ENCODE results near the gene WFIKKN1. TPM values are rescaled to one million over a fixed set of nuclear protein-coding genes. Genes with fewer than 3 reads are reported as not detected.

Gene WFIKKN1
- total RNA-seq, 1 experiment from 2014 or later = 0.05 TPM

DNA sequence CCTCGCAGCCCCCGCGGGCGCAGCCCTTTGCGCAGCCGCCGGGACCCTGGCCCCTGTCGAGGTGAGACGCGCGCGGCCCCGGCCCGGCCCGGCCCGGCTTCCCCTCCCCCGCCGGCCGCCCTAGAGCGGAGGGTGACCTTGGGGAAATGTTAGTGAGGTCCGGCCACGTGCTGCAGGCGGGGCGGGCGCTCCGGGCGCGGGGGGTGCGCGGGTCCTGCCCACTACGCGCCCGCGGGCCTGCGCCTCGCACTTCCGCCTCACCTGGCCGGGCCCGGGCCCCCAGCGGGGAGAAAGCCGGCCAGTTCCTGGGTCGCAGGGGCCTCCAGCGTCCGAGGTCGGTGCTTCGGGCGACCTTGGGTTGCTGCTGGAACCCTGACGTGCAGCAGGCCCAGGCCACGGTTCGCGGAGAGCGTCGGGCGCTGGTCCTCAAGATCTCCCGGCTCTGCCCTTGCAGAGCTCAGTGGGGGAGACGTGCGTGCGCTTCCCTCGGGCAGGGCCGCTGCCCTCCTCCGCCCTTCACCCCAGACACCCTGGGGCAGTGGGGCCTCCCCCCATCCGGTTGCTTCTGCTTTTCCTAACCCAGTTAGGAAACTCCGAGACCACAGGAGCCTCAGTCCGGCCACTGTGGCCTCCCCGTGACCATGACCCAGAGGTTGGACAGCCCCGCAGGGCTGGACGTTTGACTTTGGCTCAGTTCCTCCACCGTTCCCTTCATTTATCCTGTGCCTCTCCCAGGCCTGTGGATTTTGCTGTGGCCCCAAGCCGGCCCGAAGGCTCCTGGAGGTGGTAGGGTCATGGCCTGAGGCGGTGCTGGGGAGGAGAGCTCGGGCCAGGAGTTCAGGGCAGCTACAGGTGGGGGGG is 11.6 kb downstream of the WFIKKN1 start:
- in situ Hi-C loops (cut with HindIII; ENCODE audit: low pct_unique_long_range_greater_than_20kb, low sequenced_read_pairs) = no loop called here
- peak; percentile 20 for DNase-seq (ENCODE audit: low read depth, low spot score)

DNA sequence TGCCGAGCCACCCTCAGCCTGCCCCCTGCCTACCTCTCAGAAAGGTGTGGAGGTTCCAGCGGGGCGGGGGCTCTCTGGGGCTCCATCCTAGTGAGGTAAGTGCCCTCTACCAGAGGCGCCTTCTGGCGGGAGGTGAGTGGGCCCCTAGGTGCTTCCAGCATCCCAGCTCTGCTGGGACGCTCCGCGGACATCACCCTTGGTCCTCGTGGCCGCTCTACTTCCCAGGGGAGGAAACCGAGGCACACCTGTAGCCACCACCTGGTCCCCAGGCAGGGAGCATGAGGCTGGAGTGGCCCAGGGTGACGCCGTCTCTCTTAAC is 12.2 kb downstream of the WFIKKN1 start:
- DNase-seq (ENCODE audit: low read depth, low spot score) = no peak
- in situ Hi-C loops (cut with HindIII; ENCODE audit: low pct_unique_long_range_greater_than_20kb, low sequenced_read_pairs) = no loop called here

DNA sequence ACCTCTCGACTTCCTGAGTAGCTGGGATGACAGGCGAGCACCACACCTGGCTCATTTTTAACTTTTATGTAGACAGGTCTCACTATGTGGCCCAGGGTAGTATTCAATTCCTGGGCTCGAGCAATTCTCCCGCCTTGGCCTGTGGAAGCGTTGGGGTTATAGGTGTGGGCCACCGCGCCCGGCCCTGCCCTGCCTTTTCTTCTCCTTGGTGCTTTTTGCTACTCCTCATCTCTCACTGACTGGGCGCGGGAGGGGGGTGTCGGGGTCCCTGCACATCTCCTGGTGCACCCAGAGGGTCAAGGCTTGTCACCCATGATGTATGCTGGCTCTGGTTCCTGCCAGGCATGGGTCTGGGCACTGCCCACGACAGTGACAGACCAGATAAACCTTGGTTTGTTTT is 13.8 kb downstream of the WFIKKN1 start:
- in situ Hi-C loops (cut with HindIII; ENCODE audit: low pct_unique_long_range_greater_than_20kb, low sequenced_read_pairs) = no loop called here
- no peak for DNase-seq (ENCODE audit: low read depth, low spot score)

DNA sequence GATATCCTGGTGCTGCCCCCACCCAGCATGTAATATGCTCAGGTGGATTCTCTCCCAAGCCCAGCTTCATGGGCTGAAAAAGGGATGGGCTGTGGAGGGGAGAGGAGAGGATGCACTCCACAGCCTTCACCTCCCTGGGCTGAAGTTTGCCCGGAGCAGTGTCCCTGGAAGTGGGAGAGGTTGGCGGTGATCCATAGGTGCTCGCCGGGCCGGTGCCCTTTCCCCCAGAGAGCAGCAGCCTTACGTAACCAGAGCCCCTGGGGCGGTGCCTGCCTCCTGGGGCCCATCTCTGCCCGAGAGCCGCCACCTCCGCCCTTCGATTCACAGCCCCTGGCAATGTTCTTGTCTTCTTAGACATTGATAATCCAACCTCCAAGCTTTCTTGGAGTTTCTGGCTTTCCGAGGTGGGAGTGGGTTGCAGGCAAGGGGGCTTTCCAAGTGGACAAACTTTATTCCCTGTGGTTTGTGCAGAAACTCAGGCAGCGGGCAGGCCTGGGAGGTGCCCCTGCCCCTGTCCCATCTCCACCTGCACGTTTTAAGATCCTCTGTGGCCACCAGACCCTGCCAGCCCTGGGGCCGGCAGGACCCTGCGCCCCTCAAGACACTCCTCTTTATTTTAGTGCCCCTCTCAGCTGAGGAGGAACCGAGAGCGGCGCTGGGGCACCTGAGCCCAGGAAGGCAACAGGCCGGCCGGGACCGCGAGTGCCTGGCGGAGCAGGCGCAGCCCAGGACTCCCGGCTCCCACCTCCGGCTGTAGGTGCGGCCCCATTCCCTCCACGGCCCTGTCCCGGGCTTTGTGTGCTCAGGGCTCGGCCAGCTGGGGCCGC is 15.3 kb downstream of the WFIKKN1 start:
- in situ Hi-C loops (cut with HindIII; ENCODE audit: low pct_unique_long_range_greater_than_20kb, low sequenced_read_pairs) = no loop called here
- no peak for DNase-seq (ENCODE audit: low read depth, low spot score)

DNA sequence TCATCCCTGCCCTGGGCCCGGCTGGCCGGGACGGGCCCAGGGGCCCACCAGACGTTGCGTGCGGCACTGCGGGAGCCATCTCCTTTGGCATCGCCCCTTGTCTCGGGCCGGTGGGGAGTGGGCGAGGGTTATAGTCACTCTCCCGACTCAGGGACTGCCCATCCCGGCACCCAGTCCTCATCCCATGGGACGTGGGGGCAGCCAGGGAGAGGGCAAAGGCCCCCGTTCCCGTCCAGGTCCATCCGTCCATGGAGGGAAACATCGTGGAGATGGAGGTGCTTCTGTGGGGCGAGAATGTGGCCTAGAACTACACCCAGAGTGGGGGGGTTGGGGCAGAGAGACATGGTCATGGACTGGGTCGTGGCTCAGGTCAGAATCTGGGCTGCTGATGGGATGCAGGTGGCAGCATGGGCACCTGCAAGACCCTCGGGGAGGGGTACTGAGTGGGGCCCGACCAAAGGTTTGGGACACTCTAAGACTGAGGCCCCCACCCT is 15.9 kb downstream of the WFIKKN1 start:
- DNase-seq (ENCODE audit: low read depth, low spot score) = no peak
- in situ Hi-C loops (cut with HindIII; ENCODE audit: low pct_unique_long_range_greater_than_20kb, low sequenced_read_pairs) = no loop called here

DNA sequence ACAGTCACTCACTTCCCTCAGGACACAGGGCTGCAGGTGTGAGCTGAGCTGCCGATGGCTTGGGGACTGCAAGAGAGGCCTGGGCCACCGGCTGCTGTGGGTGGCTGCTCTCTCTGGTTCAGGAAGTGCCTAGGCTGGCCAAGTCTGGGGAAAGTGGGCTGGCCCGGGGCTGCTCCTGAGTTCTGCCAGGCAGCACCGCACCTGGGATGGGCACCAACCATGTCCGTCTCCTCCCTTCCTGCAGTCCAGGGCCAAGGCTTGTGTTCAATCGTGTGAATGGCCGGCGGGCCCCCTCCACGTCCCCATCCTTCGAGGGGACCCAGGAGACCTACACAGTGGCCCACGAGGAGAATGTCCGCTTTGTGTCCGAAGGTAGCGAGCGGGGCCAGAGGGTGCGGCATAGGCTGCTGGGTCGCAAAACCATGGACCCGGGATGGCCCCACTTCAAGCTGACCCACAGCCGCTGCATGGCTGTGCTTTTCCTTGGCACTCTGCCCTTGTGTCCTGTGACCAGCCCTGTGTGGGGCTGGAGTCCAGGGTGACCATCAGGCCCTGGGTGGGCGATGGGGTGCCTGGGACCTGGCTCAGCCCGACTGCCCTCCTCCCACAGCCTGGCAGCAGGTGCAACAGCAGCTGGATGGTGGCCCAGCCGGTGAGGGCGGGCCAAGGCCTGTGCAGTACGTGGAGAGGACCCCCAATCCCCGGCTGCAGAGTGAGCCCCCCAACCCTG is 16.6 kb downstream of the WFIKKN1 start:
- no peak for DNase-seq (ENCODE audit: low read depth, low spot score)
- in situ Hi-C loops (cut with HindIII; ENCODE audit: low pct_unique_long_range_greater_than_20kb, low sequenced_read_pairs) = no loop called here

DNA sequence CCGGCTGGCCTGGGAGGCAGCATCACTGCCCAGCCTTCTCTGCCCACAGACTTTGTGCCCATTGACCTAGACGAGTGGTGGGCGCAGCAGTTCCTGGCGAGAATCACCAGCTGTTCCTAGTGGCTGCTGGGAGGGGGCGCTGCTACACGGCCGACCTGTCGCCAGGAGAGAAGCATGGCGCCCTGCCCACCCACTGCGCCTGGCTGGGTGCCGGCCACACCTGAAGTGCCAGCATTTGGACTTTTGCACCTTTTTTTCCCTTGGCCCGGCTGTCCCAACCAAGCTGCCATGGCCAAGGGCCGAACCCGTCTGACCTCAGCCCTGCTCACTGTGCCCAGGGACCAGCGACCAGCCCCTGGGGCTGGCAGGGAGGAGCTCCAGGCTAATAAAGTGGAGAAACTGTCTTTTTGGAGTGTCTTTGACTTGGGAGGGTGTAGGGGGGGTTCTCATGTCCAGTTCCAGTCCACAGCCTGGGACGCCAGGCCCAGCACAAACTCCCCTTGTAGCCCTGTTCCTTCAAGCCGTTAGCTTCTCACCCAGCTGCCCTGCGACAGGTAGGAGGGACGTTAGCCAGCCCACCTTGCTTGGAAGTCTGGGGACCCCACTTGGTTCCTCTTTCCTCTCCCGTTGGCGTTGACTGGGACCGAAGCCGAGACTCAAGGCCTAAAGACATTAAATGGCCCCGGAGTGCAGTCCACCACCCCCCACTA is 17.4 kb downstream of the WFIKKN1 start:
- peak; percentile 69 for DNase-seq (ENCODE audit: low read depth, low spot score)
- in situ Hi-C loops (cut with HindIII; ENCODE audit: low pct_unique_long_range_greater_than_20kb, low sequenced_read_pairs) = no loop called here

DNA sequence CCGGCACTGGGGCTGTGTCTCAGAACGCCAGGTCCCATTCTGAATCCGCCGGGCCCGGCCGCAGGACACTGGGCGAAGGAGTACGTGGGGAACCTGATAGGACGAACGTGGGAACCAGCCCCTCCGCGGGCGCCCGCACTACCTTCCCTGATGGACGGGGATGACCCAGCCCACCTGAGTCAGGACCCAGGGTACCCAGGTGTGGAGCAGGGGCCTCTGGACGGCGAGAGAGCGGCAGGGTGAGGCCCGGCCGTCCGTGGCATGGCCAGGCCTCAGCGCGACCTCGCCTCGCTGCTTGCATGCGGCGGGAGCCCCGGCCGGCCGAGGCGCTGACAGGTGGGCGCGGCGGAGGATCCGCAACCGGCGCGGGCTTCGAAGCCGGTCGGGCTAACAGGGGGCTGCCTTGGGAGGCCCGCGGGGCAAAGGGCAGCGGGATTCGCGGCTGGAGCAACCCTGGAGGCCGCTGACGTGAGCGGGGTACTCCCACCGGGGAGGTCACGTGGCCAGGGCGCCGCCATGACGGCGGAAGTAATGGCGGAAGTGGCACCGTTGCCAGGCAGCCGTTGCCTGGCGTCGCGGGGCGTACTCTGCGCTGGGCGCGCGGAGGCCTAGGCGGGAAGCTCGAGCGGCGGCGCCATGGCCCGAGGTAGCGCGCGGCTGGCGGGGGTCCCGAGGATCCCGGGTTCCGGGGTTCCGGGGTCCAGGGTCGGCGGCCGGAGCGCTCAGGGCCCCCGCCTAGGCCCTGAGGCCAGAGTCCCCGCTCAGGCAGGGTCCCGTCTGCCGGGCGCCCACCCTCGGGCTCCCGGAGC is 18.2 kb downstream of the WFIKKN1 start, which contains the start of gene WDR90:
Gene WDR90, plus strand, starts transcription at position 585 of the 809 bp plus-strand sequence. Its CDS starts 52 bp downstream, at position 637.
- in situ Hi-C loops (cut with HindIII; ENCODE audit: low pct_unique_long_range_greater_than_20kb, low sequenced_read_pairs) = no loop called here
- DNase-seq (ENCODE audit: low read depth, low spot score) = peak; percentile 87

DNA sequence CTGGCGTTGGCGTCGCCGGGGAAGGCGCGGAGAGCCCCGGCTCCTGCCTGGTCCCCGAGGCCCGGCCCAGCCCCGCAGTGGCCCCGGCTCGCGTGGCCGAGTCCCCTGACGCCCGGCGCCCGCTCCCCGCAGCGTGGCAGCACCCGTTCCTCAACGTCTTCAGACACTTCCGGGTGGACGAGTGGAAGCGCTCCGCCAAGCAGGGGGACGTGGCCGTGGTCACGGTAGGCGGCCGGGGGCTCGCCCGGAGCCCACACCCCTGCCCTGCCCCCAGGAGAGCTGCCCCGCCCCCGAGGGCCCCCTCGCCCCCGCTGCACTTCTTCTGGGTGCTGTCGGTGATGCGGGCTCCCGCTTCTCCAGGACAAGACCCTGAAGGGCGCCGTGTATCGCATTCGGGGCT is 18.8 kb downstream of the WFIKKN1 start:
- no peak for DNase-seq (ENCODE audit: low read depth, low spot score)
- in situ Hi-C loops (cut with HindIII; ENCODE audit: low pct_unique_long_range_greater_than_20kb, low sequenced_read_pairs) = no loop called here

DNA sequence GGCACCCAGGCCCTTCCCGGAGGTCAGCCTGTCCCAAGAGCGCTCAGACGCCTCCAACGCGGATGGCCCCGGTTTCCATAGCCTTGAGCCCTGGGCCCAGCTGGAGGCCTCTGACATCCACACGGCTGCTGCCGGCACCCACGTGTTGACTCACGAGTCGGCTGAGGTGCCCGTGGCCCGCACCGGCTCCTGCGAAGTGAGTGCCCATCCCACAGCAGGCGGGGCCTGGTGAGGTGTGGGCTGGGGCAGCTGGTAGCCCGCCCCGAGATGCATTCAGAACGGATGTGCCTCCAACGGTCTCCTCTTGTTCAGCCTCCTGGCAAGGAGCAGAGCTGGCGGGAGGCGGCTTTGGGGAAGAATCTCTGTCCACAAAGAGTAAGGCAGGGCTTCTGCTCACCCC is 21.1 kb downstream of the WFIKKN1 start:
- in situ Hi-C loops (cut with HindIII; ENCODE audit: low pct_unique_long_range_greater_than_20kb, low sequenced_read_pairs) = no loop called here

DNA sequence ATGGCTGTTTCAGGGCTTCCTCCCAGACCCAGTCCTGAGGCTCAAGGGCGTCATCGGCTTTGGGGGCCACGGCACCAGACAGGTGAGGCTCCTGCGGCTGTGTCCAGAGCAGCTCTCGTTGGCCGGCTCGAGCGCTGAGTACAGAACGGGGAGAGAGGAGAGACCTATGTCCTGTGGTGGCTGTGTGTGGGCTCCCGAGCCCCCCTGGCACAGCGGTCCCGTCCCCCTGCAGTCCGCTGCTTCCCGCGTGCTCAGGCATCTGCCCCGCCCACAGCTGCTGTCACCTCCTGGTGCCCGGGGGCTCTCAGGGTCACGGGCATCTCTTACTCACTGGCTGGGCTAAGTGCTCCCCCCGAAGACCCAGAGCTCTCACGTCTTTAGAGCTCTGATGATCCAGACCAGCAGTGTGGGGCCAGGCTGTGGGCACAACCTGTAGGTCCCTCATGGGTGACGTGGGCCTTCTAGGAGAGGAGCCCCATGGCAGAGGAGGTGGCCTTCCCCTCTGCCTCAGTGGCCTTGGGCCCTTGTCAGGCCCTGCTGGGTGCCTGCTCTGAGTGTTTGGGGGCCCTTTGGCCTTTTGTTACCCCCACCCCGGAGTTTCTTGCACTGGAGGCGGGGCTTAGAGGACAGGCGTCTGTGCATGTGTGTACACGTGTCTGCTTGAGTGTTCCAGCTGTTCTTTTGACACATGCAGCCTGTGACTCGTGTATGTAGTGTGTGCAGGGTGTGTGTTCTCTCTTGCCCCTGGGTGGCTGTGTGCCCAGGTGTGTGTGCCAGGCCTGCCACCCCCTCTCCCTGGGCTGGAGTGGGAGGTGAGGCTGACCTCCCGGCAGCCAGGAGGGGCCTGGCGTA is 21.9 kb downstream of the WFIKKN1 start:
- no peak for DNase-seq (ENCODE audit: low read depth, low spot score)
- in situ Hi-C loops (cut with HindIII; ENCODE audit: low pct_unique_long_range_greater_than_20kb, low sequenced_read_pairs) = no loop called here

More for the DNA sequence above, 21.1 kb downstream of the WFIKKN1 start:
- peak; percentile 45 for DNase-seq (ENCODE audit: low read depth, low spot score)

DNA sequence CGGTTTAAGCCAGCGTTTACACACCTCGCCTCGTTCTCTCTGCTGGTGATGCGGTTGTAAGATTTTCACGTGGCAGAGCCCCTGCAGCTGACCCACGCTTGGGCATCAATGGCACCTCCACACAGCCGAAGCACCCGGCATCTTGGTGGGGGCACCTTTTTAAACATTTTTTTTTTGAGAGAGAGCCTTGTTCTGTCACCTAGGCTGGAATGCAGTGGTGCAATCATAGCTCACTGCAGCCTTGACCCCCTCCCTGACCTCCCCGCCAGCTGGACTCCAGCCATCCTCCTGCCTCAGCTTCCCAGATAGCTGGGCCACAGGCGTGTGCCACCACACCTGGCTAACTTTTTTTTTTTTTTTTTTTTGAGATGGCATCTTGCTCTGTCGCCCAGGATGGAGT is 23.2 kb downstream of the WFIKKN1 start:
- in situ Hi-C loops (cut with HindIII; ENCODE audit: low pct_unique_long_range_greater_than_20kb, low sequenced_read_pairs) = no loop called here
- DNase-seq (ENCODE audit: low read depth, low spot score) = no peak

DNA sequence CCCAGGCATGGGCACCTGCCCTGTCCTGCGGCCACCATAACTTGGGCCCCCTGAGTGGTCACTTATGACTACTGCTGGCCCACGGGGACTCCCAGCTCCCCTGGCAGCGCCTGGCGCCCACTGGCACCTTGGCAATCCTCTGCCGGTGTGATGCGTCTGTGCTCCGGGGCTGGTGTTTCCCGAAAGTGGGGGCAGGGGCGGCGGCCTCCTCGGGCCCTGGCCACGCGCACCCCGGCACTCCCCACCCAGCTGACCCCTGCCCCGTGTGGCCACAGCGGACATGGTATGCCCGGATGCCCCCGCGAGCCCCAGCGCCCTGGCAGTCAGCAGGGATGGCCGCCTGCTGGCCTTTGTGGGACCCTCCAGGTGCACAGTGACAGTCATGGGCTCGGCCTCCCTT is 26.7 kb downstream of the WFIKKN1 start:
- in situ Hi-C loops (cut with HindIII; ENCODE audit: low pct_unique_long_range_greater_than_20kb, low sequenced_read_pairs) = no loop called here
- no peak for DNase-seq (ENCODE audit: low read depth, low spot score)

DNA sequence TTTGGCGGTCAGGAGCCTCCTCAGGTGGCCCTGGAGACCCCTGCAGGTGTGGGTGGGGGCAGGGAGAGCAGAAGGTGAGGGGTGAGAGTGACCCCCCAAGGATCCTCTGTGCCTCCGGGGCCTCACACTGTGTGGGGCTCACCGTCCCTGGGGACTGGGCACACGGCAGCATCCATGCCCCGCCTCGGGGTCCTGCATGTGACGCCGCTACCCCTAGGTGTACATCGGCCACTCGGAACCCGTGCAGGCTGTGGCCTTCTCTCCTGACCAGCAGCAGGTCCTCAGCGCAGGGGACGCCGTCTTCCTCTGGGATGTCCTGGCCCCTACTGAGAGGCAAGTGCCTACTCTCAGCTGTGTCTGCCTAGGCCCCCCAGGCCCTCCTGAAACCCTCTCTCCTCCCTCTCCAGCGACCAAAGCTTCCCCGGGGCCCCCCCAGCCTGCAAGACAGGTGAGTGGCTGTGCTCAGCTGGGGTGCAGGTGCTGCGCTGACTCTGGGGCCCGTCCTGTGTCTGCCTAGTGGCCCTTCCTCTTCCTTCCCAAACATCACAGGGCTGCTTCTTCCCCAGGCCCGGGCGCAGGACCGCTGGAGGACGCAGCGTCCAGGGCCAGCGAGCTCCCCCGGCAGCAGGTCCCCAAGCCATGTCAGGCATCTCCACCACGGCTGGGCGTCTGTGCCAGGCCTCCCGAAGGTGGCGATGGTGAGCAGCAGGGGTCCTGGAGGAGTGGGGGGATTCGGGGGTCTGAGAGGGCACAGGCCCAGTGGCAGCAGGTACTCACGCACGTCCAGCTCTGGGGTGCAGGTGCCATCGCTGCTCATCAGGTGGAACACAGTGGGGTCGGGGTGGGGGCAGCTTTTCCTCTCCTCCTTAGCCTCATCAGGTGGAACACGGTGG is 28.1 kb downstream of the WFIKKN1 start:
- no peak for DNase-seq (ENCODE audit: low read depth, low spot score)
- in situ Hi-C loops (cut with HindIII; ENCODE audit: low pct_unique_long_range_greater_than_20kb, low sequenced_read_pairs) = no loop called here

DNA sequence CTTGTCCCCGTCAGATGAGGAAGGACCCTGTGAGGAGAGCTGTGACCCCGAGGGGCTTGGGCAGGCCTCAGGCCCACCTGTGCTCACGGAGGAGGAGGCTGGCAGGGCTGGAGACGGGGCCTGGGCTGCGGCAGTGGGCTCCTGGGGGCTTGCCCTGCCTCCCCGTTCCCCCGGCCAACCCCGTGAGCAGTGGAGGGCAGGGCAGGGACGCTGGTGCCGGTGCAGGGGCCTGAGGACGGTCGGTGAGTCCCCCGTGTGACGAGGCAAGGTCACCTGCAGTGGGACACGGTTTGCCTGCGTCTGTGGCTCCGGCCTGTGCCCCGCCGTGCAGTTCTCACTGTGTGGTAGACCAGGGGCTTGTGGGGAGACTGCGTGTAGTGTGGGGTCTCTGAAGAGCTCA is 28.8 kb downstream of the WFIKKN1 start:
- in situ Hi-C loops (cut with HindIII; ENCODE audit: low pct_unique_long_range_greater_than_20kb, low sequenced_read_pairs) = no loop called here
- DNase-seq (ENCODE audit: low read depth, low spot score) = no peak
